Activated T-cell treated with anti-CD3 and anti-CD28 coated beads, Interleukin-2, amount 50 U/mL, for 72 hours (primary cell): ENCODE data around the gene KRTAP4-16. TPM values are rescaled to one million over a fixed set of nuclear protein-coding genes. Genes with fewer than 3 reads are reported as not detected.
"Not testable (repeated sequence)": the region's sequence is repeated elsewhere in the genome, so short reads cannot be mapped to it uniquely, and the experiment has no call there.

Experiments used
- ATAC-seq, 2 donors: fragments of 150-1000 bp; cut with Tn5 transposase; replicated peaks in 1 of 2; 2 replicates each; pipeline ENCODE4 v1.10.0; 2021; ENCODE audit warnings: moderate library complexity in 2 of 2, mild to moderate bottlenecking in 1 of 2
- DNase-seq, 2 donors: peaks; one replicate each; pipeline ENCODE4 v3.0.0; 2021 to 2022; ENCODE audit warnings: mixed read lengths in 1 of 2
- H3K27ac Mint-ChIP-seq: one replicate; pipeline ENCODE4 v1.8.0; 2022; ENCODE audit warnings: mild to moderate bottlenecking, moderate library complexity, mixed read lengths
- H3K27me3 Mint-ChIP-seq: one replicate; pipeline ENCODE4 v1.8.0; 2022; ENCODE audit warnings: low read depth, mixed read lengths
- H3K36me3 Mint-ChIP-seq, 2 donors: one replicate each; pipeline ENCODE4 v1.8.0; 2022; ENCODE audit warnings: mixed read lengths in 2 of 2, mild to moderate bottlenecking in 1 of 2; ENCODE audit not compliant: insufficient read depth in 2 of 2
- H3K4me1 Mint-ChIP-seq: one replicate; pipeline ENCODE4 v1.8.0; 2022; ENCODE audit warnings: low read depth, mixed read lengths
- H3K4me3 Mint-ChIP-seq, 2 donors: one replicate each; pipeline ENCODE4 v1.8.0; 2022; ENCODE audit warnings: mild to moderate bottlenecking in 2 of 2, mixed read lengths in 2 of 2, moderate library complexity in 2 of 2
- H3K9me3 Mint-ChIP-seq, 2 donors: one replicate each; pipeline ENCODE4 v1.8.0; 2022; ENCODE audit warnings: mixed read lengths in 2 of 2
- total RNA-seq, 2 donors: library from RNA; stranded (reverse); gene quantifications; one replicate each; pipeline ENCODE4 v1.2.3, GENCODE V29; 2022

KRTAP4-16 gene
- total RNA-seq, result not detected

DNA sequence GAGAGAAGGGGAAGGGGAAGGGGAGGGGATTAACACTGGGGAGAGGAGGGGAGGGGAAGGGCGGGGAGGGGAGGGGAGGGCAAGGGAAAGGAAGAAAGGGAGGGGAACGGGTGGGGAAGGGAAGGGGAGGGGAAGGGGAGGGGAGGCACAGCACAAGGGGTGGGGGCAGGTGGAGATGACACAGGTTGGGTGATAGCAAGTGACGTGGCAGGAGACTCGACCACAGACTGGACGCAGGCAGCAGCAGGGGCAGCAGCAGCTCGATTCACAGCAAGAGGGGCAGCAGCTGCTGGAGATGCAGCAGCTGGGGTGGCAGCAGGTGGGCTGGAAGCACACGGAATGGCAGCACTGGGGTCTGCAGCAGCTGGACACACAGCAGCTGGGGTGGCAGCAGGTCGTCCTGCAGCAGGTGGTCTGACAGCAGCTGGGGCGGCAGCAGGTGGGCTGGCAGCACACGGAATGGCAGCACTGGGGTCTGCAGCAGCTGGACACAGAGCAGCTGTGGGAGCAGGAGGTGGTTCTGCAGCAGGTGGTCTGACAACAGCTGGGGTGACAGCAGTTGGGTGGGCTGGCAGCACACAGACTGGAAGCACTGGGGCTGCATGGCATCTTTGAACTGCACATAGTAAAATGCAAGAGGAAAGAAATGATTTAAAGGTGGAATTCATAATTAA lies at the start of gene KRTAP4-16:
KRTAP4-16 (minus strand) TSS at position 624 of the 674 bp plus-strand sequence; CDS start at position 624, 0 bp downstream.
- Mint-ChIP-seq H3K9me3 (no peaks in the 10 kb centered on the region), H3K36me3 (no peaks in the 10 kb centered on the region), H3K27ac (no peak within 1 kb of the TSS), H3K4me1 (peaks cover 7% of the 10 kb centered on the region), H3K27me3 (peaks cover 17% of the 10 kb centered on the region), H3K4me3 (no peak within 1 kb of the TSS)
- DNase-seq (no peak), ATAC-seq (no peak)

DNA sequence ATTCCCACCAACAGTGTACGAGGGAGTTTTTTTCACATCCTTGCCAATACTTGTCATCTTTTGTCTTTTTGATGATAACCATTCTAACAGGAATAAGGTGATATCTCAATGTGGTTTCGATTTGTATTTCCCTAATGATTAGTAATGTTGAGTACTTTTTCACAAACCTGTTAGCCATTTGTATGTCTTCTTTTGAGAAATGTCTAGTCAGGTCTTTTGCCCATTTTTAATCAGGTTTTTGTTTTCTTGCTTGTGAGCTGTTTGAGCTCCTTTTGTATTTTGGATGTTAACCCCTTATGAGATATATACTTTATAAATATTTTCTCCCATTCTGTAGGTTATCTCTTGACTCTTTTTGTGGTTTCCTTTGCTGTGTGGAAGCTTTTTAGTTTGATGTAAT lies 49.5 kb upstream of the KRTAP4-16 start:
- no peak overlapping the region for H3K27ac Mint-ChIP-seq
- H3K9me3 Mint-ChIP-seq, result no peaks in the 10 kb centered on the region
- no peaks in the 10 kb centered on the region for H3K27me3 Mint-ChIP-seq
- DNase-seq, result no peak
- ATAC-seq, result no peak
- no peak overlapping the region for H3K4me3 Mint-ChIP-seq
- H3K36me3 Mint-ChIP-seq, result no peaks in the 10 kb centered on the region
- H3K4me1 Mint-ChIP-seq, result no peaks in the 10 kb centered on the region

DNA sequence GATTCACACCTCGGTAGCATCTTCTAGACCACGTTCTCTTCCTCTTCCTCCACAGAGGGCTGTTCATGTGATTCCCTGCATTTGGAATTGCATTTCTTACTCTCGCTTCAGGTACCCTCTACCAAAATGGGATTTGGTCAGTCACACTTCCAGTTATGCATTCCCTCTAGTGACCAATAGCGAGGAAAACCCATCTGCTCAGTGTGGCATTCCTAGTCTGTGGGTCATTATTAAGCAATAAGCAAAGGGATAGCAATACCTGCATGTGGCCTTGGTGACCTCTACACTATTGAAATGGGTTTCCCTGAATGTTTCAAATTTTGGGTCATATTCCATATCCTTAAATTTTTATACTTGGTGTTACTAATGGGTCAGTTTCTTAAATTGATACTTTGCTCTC lies 48.0 kb upstream of the KRTAP4-16 start:
- Mint-ChIP-seq H3K4me1 (no peaks in the 10 kb centered on the region), H3K4me3 (no peak overlapping the region), H3K27me3 (no peaks in the 10 kb centered on the region), H3K9me3 (no peaks in the 10 kb centered on the region), H3K36me3 (no peaks in the 10 kb centered on the region), H3K27ac (no peak overlapping the region)
- DNase-seq (no peak), ATAC-seq (no peak)

- Mint-ChIP-seq H3K4me1 (no peaks in the 10 kb centered on the region), H3K4me3 (no peak within 1 kb of the TSS), H3K27ac (no peak within 1 kb of the TSS), H3K36me3 (no peaks in the 10 kb centered on the region), H3K9me3 (no peaks in the 10 kb centered on the region), H3K27me3 (no peaks in the 10 kb centered on the region)
- DNase-seq, result no peak
- ATAC-seq, result no peak
These were observed 47.6 kb upstream of the KRTAP4-16 start, which contains the start of gene KRTAP4-5 for GRCh38 chr17:41149652-41149985. TSS of gene KRTAP4-5 (minus strand) at chr17:41149825. CDS start at chr17:41149767, 58 bp downstream.

- H3K27me3 Mint-ChIP-seq, ATAC-seq, H3K36me3 Mint-ChIP-seq, H3K4me1 Mint-ChIP-seq, DNase-seq, H3K9me3 Mint-ChIP-seq, H3K27ac Mint-ChIP-seq, H3K4me3 Mint-ChIP-seq: not testable (repeated sequence)
These were observed 47.1 kb upstream of the KRTAP4-16 start for GRCh38 chr17:41148971-41149651.

GRCh38 chr17:41147531-41148204 lies 45.7 kb upstream of the KRTAP4-16 start:
- DNase-seq (no peak), ATAC-seq (no peak)
- no peaks in the 10 kb centered on the region for H3K4me1 Mint-ChIP-seq
- peaks cover 7 to 9% of the 10 kb centered on the region in 2 donors for H3K36me3 Mint-ChIP-seq
- H3K27me3 Mint-ChIP-seq, result no peaks in the 10 kb centered on the region
- H3K27ac Mint-ChIP-seq, result no peak overlapping the region
- H3K4me3 Mint-ChIP-seq, result no peak overlapping the region
- peaks cover 5 to 9% of the 10 kb centered on the region in 2 donors for H3K9me3 Mint-ChIP-seq

DNA sequence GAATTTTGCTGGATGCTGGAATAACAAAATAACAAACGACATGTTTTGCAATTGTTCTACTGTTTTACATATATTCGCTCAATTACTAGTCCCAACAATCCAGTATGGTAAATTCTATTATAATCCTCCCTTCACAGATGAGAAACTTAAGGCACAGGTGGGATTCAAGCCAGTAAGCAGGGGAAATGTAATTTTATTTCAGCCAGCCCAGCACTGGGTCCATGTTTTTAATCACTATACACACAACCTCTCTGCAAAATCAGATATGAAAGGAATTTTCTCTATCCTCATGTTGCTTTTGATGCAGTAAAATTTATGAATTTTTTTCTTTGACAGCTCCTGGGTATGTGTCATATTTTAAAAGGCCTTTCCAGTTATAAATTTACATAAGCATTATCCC lies 43.3 kb upstream of the KRTAP4-16 start:
- peaks cover 8 to 15% of the 10 kb centered on the region in 2 donors for H3K36me3 Mint-ChIP-seq
- no peak overlapping the region for H3K4me3 Mint-ChIP-seq
- H3K27me3 Mint-ChIP-seq, result no peaks in the 10 kb centered on the region
- H3K9me3 Mint-ChIP-seq, result peaks cover 7 to 16% of the 10 kb centered on the region in 2 donors
- peaks cover 5% of the 10 kb centered on the region for H3K4me1 Mint-ChIP-seq
- DNase-seq, result no peak
- no peak for ATAC-seq
- no peak overlapping the region for H3K27ac Mint-ChIP-seq

- no peak overlapping the region for H3K4me3 Mint-ChIP-seq
- DNase-seq, result no peak
- no peaks in the 10 kb centered on the region for H3K27me3 Mint-ChIP-seq
- ATAC-seq, result no peak
- no peak overlapping the region for H3K27ac Mint-ChIP-seq
- peaks cover 5% of the 10 kb centered on the region for H3K4me1 Mint-ChIP-seq
- peaks cover 8 to 15% of the 10 kb centered on the region in 2 donors for H3K36me3 Mint-ChIP-seq
- H3K9me3 Mint-ChIP-seq, result peaks cover 7 to 16% of the 10 kb centered on the region in 2 donors
These were observed 42.8 kb upstream of the KRTAP4-16 start for GRCh38 chr17:41144846-41145245.

- DNase-seq (no peak), ATAC-seq (no peak)
- H3K36me3 Mint-ChIP-seq, result peaks cover 10 to 18% of the 10 kb centered on the region in 2 donors
- H3K4me3 Mint-ChIP-seq, result no peak overlapping the region
- H3K27me3 Mint-ChIP-seq, result no peaks in the 10 kb centered on the region
- no peak overlapping the region for H3K27ac Mint-ChIP-seq
- peaks cover 5% of the 10 kb centered on the region for H3K4me1 Mint-ChIP-seq
- peaks cover 10 to 28% of the 10 kb centered on the region in 2 donors for H3K9me3 Mint-ChIP-seq
These were observed 39.4 kb upstream of the KRTAP4-16 start for GRCh38 chr17:41141361-41141760.

- H3K36me3 Mint-ChIP-seq, result peaks cover 10 to 18% of the 10 kb centered on the region in 2 donors
- H3K9me3 Mint-ChIP-seq, result peaks cover 10 to 28% of the 10 kb centered on the region in 2 donors
- ATAC-seq, result no peak
These were observed 38.5 kb upstream of the KRTAP4-16 start, which contains the start of gene KRTAP4-6 for GRCh38 chr17:41140360-41141131. TSS of gene KRTAP4-6 (minus strand) at chr17:41140544. CDS start at chr17:41140487, 57 bp downstream.

DNA sequence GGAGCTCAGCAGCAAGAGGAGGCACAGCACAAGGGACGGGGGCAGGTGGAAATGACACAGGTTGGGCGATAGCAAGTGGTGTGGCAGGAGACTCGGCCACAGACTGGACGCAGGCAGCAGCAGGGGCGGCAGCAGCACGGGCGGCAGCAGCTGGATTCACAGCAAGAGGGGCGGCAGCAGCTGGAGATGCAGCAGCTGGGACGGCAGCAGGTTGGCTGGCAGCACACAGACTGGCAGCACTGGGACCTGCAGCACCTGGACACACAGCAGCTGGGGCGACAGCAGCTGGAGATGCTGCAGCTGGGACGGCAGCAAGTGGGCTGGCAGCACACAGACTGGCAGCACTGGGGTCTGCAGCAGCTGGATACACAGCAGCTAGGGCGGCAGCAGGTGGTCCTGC lies 37.9 kb upstream of the KRTAP4-16 start:
- H3K4me1 Mint-ChIP-seq, DNase-seq, H3K4me3 Mint-ChIP-seq, ATAC-seq, H3K27ac Mint-ChIP-seq, H3K27me3 Mint-ChIP-seq: not testable (repeated sequence)
- Mint-ChIP-seq H3K36me3 (peaks cover 10 to 18% of the 10 kb centered on the region in 2 donors), H3K9me3 (peaks cover 10 to 28% of the 10 kb centered on the region in 2 donors)

More at GRCh38 chr17:41140360-41141131, 38.5 kb upstream of the KRTAP4-16 start, which contains the start of gene KRTAP4-6:
- Mint-ChIP-seq H3K27me3 (no peaks in the 10 kb centered on the region), H3K27ac (no peak within 1 kb of the TSS), H3K4me1 (peaks cover 5% of the 10 kb centered on the region), H3K4me3 (no peak within 1 kb of the TSS)
- DNase-seq, result no peak

GRCh38 chr17:41133880-41134735 lies 32.1 kb upstream of the KRTAP4-16 start:
- Mint-ChIP-seq H3K27me3 (no peaks in the 10 kb centered on the region), H3K36me3 (no peaks in the 10 kb centered on the region), H3K9me3 (peaks cover 0 to 10% of the 10 kb centered on the region in 2 donors), H3K4me3 (no peak overlapping the region), H3K4me1 (peaks cover 28% of the 10 kb centered on the region), H3K27ac (no peak overlapping the region)
- no peak for DNase-seq
- no peak for ATAC-seq
